ENCODE data around the gene TUBAL3. TPM values are rescaled to one million over a fixed set of nuclear protein-coding genes. Genes with fewer than 3 reads are reported as not detected.

The TUBAL3 gene
- total and polyA plus RNA-seq, 9 of the 15 experiments (the other 6 are each of a cell fraction or from before 2014, with no cell fraction given) = 5.5 to 10.1 (median 6.9) TPM

DNA sequence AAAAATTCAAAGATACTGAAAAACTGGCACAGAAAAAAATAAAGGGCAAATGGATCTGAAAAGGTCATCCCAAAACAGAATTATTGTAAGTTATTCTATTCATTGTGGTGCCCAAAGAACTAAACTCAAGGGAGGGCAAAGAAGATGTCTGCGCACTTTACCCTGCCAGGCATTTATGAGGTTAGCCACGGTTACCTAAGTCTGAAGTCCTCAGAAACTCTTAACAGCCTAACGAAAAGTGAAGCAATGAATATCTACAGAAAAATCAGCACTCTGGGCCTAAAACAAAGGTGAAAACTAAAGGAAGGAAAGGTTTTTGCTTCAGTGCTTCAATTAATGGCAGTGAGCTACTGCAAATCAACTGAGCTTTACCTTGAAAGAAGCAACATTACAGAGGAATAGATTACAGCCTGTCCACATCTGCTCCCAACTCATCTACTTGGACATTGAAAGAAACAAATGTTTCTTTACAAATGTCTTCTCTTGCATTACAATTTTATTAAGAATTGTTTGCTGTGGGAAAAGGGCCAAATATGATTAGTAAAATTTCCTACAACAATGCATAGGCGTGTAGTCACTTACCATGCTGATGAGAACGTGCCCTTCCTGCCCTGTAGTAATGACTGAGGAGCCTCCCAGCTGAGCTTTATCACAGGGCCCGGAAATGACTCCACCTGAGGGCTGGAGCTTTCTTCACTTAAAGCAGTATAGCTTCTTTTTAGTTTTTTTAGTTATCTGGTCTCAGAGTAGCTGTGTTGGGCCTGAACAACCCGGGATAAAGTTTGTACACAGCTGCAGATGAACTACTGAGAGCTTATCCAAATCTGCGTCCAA lies at the start of gene TUBAL3 (continued):
- TF ChIP-seq ZNF395 (CRISPR knock-in tag; IDR thresholded peaks at IDR 0.05) (no peak), RBM34 (IDR thresholded peaks at IDR 0.05; ENCODE audit: borderline replicate concordance, insufficient read depth, low read length) (no peak), FOXJ2 (tag; IDR thresholded peaks at IDR 0.05) (no peak), CHD1 (IDR thresholded peaks at IDR 0.05; ENCODE audit: low read length) (no peak), CBX8 (IDR thresholded peaks at IDR 0.05; ENCODE audit: borderline replicate concordance, extremely low read depth, low read depth, low read length, poor library complexity, severe bottlenecking) (no peak), KDM2B (CRISPR knock-in tag; IDR thresholded peaks at IDR 0.05) (no peak), PHB (CRISPR knock-in tag; IDR thresholded peaks at IDR 0.05) (no peak), DMBX1 (CRISPR knock-in tag; IDR thresholded peaks at IDR 0.05; ENCODE audit: borderline replicate concordance) (0 out of 2 replicates have a peak, but pooled peaks have one; percentile 34), ATF1 (CRISPR knock-in tag; IDR thresholded peaks at IDR 0.05) (no peak), ATF1 (tag; IDR thresholded peaks at IDR 0.05) (0 out of 2 replicates have a peak, but pooled peaks have one; percentile 12), NFIX (CRISPR knock-in tag; IDR thresholded peaks at IDR 0.05; ENCODE audit: low read depth) (no peak), KDM5B (IDR thresholded peaks at IDR 0.05; ENCODE audit: insufficient replicate concordance, low read depth, low read length) (no peak), BHLHE40 (IDR thresholded peaks at IDR 0.05; ENCODE audit: low read length) (peak; percentile 59), GTF2E2 (tag; IDR thresholded peaks at IDR 0.05) (no peak), BRCA1 (IDR thresholded peaks at IDR 0.05) (no peak), BRCA1 (CRISPR knock-in tag; IDR thresholded peaks at IDR 0.05) (no peak), MTF1 (CRISPR knock-in tag; IDR thresholded peaks at IDR 0.05; ENCODE audit: borderline replicate concordance) (no peak), ZNF354B (CRISPR knock-in tag; IDR thresholded peaks at IDR 0.05) (no peak), FOXK2 (conservative IDR thresholded peaks at IDR 0.05 in 1 of 2, IDR thresholded peaks at IDR 0.05 in 1 of 2; ENCODE audit: low read depth in 2 of 2) (no peak)
- TF ChIP-seq, protein P1, sequence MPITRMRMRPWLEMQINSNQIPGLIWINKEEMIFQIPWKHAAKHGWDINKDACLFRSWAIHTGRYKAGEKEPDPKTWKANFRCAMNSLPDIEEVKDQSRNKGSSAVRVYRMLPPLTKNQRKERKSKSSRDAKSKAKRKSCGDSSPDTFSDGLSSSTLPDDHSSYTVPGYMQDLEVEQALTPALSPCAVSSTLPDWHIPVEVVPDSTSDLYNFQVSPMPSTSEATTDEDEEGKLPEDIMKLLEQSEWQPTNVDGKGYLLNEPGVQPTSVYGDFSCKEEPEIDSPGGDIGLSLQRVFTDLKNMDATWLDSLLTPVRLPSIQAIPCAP (CRISPR knock-in tag; IDR thresholded peaks at IDR 0.05; ENCODE audit: borderline replicate concordance) = no peak
- TF ChIP-seq, protein P2, sequence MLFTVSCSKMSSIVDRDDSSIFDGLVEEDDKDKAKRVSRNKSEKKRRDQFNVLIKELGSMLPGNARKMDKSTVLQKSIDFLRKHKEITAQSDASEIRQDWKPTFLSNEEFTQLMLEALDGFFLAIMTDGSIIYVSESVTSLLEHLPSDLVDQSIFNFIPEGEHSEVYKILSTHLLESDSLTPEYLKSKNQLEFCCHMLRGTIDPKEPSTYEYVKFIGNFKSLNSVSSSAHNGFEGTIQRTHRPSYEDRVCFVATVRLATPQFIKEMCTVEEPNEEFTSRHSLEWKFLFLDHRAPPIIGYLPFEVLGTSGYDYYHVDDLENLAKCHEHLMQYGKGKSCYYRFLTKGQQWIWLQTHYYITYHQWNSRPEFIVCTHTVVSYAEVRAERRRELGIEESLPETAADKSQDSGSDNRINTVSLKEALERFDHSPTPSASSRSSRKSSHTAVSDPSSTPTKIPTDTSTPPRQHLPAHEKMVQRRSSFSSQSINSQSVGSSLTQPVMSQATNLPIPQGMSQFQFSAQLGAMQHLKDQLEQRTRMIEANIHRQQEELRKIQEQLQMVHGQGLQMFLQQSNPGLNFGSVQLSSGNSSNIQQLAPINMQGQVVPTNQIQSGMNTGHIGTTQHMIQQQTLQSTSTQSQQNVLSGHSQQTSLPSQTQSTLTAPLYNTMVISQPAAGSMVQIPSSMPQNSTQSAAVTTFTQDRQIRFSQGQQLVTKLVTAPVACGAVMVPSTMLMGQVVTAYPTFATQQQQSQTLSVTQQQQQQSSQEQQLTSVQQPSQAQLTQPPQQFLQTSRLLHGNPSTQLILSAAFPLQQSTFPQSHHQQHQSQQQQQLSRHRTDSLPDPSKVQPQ (CRISPR knock-in tag; IDR thresholded peaks at IDR 0.05; ENCODE audit: borderline replicate concordance) = no peak
- TF ChIP-seq, protein P3, sequence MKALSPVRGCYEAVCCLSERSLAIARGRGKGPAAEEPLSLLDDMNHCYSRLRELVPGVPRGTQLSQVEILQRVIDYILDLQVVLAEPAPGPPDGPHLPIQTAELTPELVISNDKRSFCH (CRISPR knock-in tag; IDR thresholded peaks at IDR 0.05) = no peak
- TF ChIP-seq, protein P3 (tag; IDR thresholded peaks at IDR 0.05) = no peak

All from K562 (cell line).